Measurements from ENCODE around the gene RBMS1.

Gene RBMS1

DNA sequence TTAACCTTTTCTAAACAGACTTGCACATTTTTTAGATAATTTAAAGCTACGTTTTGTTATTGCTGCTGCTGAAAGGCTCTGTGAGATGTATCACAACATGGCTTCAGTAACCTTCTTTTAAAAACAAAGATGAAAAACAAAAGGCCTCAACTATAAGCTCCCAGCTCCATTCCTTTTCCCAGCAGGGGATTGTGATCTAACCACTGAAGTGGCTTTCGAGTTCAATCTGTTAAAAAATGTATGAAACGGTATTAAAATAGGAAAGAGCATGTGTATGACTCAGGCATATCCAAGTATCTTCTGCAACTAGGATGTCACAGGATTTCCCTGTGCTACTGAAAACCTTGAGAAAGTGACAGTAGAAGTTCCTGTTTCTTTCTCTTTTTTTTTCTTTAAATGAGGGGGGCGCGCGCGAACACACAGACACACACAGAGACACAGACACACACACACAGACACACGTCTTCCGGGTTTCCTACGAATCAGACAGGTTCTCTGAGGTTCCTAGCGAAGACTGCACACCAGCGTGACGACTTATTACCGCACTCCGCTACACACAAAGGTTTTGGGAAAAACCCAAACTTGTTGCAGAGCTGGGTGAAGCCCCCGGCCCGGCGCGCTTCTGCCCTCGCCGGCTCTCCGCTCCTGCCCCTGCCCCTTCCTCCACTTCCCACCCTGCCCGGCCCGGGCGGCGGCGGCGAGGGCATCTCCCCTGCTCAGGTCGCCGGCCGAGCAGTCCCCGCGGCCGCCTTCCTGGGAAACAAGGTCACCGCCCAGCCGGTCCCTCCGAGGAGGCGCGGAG lies 86.8 kb downstream of the RBMS1 start:
- peak; percentile 82 for DNase-seq

GRCh38 chr2:160405077-160405867 lies 88.3 kb downstream of the RBMS1 start:
- DNase-seq = no peak

- no peak for DNase-seq
These were observed 90.3 kb downstream of the RBMS1 start for GRCh38 chr2:160402997-160403979.

- DNase-seq = no peak
These were observed 91.1 kb downstream of the RBMS1 start for GRCh38 chr2:160402501-160402900.

GRCh38 chr2:160401895-160402294 lies 91.7 kb downstream of the RBMS1 start:
- DNase-seq = no peak

DNA sequence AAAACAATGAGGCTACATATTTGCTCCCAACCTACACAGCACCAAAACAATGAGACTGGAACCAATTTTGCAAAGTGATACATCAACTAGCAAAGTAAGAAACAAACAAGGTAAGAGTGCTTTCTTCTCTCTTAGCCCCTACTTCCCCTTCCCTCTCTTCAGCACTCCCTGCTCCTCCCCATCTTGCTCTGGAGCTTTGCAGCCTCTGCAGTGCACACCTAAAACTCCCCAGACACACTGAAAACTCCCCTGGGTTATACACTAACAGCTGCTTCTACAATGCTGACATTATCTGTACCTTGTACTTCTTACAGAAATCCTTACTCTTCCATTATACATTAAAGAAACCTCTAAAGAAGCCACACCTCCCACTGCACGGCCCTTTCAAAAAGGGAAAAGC lies 93.7 kb downstream of the RBMS1 start:
- DNase-seq = no peak

DNA sequence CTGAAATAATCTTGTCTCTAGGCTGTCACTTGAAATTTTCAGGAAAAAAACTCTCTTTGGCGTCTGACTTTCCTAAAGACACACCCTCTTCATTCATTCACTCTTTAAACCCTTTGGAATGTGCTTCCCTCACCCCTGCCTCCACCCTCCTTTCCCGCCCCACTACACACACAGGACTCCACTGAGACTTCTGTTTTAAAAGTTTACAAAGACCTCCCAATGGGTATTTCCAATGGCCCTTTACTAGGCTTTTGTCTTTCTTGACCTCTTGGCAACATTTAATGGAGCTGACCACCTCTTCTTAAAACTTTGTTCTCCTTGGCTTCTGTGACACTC lies 96.1 kb downstream of the RBMS1 start:
- DNase-seq = no peak

GRCh38 chr2:160394153-160394552 lies 99.5 kb downstream of the RBMS1 start:
- peak; percentile 6 for DNase-seq

GRCh38 chr2:160392201-160392600 lies 101.4 kb downstream of the RBMS1 start:
- no peak for DNase-seq

DNA sequence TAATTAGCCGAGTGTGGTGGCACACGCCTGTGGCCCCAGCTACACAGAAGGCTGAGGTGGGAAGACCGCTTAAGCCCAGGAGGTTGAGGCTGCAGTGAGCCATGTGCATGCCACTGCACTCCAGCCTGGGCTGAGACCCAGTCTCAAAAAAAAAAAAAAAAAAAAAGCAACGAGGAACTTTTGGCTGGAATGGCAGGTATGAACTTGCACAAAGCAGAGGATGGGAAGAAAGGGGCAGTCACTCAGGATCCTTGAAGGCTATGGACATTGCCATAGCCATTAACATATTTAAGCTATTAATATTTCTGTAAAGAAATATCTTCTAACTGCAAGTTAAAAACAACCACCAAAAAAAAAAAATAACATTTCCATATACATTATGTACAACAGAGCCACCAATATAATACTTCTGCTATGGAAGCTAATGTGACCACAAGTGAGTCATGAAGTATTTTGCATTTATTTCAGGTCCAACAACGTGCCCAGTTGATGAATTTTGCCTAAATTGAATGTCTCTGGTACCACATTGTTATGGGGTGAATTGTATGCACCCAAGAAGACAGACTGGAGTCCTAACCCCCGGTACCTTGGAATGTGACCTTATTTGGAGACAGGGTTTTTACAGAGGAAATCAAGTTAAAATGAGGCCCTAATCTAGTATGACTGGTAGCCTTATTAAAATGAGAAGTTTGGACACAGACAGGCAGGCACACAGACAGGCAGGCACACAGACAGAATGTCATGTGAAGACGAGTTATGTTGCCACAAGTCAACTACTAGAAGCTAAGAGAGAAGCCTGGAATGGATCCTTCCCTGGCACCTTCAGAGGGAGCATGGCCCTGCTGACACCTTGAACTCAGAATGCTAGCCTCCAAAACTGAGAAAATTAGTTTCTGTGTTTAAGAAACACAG lies 102.8 kb downstream of the RBMS1 start:
- DNase-seq = no peak

GRCh38 chr2:160389875-160390274 lies 103.7 kb downstream of the RBMS1 start:
- no peak for DNase-seq

GRCh38 chr2:160388464-160389263 lies 104.9 kb downstream of the RBMS1 start:
- peak; percentile 12 for DNase-seq

DNA sequence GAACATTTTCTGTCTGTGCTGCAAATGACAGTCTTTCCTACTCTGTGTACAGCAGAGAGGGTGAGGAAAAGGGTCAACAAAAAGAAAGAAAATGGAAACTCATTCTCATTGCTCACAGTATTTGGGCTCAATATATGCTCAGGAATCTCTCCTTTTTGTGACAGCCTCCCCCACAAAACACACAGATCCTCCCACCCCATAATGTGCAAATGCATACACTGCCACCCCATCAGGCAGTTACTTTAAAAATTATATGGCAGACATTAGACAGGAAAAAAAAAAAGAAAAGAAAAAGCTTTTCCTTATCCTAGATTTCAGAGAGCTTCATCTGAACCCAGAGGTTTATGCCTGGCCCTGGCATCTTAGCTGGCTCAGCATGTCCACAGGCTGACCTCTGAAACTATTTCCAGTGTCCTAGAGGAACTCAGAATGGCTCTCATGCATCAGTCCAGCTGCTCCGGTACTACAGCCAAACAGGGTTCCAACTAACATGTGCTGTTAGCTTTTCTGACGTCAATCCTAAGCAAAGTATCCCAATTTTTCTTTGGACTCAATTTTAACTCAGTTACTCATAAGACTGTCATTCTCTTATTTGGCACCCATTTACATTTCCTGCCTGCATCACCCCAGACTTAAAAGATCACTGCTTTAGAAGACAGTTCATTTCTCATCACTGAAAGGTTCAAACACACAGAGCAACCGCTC lies 105.9 kb downstream of the RBMS1 start:
- no peak for DNase-seq

GRCh38 chr2:160384791-160385190 lies 108.8 kb downstream of the RBMS1 start:
- DNase-seq = no peak

DNA sequence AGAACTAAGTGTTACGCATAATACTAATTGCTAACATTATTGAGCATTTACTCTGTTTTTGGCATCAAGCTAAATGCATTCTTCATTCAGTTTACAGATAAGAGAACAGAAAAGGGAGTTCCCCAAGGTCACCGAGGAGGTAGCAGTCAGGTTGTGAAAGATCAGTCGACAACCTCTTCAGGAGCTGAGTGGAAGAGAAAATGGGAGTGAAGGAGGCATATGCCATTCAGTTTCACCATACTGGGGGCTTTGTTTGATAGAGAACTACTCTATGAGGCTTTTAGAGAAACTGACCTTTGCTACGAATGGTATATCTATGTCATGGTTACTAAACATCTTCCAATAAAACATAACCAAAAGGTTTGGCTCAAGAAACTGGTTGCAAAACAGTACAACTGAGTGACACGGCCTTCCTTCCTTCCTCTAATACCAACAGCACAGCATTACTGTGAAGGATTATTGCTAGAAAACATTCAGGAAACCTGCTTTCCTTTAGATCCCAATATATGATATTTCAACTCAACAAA lies 112.1 kb downstream of the RBMS1 start:
- DNase-seq = no peak

- DNase-seq = no peak
These were observed 113.0 kb downstream of the RBMS1 start for GRCh38 chr2:160380611-160381010.

DNA sequence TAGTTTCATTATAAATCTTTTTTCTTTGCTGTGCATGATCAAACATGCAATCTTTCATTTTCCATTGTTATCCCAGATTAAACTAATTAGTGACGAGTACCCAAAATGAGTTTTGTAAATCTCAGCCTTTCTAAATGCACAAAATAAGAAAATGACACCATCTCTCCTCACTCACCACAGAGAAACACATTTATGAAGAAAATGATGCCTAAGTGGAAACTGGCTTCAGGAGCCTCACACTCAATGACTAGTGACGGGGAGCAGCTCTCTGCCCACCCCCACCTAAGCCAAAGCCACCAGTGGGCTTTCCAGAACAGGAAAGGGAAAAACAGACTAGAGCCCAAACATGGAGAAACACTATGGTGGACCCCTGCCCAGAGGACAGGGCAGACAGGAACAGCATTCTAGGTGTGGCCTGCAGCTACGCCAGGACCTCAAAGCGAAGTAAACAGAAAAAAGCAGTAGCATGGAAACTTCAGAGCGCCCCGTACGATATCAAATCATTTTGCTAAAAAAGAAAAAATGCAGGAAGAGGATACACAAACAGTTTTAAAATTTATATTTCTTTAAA lies 113.5 kb downstream of the RBMS1 start:
- no peak for DNase-seq

DNA sequence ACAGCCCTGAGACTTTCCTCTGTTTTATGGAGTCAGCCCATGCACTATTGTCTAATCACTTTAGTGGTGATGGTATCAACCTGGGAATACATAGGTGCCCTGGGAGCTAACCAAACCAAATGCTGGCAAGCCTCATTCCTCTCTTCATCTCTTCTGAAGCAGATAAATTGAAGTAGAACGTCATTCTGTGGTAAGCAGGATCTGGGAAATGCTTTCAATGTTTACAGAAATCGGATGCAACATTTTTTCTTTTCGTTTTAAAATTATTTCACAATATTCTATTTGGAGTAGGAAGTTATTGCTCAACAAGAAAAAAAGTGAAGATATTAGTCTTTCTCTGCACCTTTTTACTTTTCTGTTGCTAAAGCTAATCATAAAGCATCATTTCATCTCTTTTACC lies 114.2 kb downstream of the RBMS1 start:
- DNase-seq = no peak

DNA sequence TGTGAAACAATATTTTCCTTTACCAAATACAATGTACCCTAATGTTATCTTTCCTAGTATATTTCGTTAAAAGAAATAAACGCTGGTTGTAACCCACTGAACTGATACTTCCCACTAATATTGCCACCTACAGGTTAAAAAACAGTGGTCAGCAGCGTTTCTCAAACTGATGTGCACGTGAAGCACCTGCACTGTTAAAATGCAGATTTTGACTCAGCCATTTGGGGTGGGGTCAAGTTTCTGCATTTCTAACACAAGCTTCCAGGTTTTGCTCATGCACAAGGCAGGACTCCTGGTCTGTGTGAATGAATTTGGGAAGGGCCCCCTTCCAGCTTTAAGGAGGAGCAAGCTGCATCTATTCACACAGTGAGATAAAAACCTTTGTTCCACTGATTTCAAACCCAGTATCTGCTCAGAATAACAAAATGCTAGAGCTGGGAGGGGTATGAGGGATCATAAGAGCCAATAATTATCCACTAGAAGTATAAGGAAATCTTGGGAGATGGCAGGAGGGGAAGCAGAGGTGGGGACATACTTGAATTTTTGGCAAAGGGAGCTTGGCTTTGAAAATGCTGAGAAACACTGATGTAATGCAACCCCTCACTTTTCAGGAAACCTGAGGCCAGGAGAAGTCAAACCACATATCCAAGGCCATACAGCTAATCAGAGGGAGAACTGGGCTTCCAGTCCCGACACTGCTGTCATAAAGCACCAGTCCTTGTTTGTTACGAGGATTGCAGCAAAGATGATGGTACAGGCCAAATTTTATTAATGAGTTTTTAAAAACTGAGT lies 116.2 kb downstream of the RBMS1 start:
- DNase-seq = no peak

Data from SIG-M5 (cell line).